CD4-positive, alpha-beta T cell treated with Interleukin-12 subunit alpha and Interleukin-12 subunit beta, for 1 hour (primary cell): Measurements from ENCODE around the gene LCN12.

Experiments used
- DNase-seq: peaks from one replicate; pipeline ENCODE4 v3.0.0-alpha.2; 2020

LCN12 gene

DNA sequence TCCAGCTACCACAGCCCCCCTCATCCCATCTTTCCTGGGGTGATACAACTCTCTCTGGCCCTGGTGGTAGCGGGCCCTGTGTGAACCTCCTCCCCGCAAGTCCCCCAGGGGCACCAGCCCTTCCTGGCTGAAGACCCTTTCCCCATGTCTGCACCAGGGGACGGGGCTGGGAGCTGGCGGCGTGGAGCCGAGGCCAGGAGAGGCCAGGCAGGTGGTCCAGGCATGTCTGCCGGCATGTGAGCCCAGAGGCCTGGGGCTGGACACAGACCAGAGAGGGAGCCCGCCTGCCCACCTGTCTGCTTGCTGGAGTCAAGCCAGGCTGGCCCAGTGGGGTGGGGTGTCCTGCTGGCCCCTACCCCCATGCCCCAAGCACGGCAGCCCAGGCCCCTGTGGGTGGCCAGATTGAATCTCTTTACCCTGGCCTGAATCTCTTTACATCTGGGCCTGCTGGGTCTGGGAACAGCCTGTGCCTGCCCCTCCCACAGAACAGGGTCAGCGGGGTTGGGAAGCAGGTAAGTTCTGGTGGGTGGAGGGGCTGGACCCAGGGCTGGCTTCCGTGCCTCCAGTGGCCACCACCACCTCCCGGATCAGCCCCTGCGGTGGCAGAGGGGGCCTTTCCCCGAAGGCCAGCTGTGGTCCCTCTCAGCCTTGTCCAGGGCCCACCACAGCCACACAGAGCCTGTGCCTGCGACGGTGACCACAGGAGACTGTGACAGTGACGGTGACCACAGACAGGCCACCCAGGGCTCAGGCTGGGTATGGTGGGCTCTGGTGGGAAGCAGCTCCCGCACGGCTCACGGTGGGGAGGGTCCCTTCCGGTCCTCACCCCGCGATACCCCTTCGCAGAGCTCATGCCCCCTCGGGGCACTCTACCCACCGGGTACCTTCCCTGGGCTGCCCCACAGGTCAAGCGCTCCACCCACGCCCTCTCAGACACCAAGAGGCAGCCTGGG, 7.1 kb downstream of the LCN12 start:
- DNase-seq: no peak

DNA sequence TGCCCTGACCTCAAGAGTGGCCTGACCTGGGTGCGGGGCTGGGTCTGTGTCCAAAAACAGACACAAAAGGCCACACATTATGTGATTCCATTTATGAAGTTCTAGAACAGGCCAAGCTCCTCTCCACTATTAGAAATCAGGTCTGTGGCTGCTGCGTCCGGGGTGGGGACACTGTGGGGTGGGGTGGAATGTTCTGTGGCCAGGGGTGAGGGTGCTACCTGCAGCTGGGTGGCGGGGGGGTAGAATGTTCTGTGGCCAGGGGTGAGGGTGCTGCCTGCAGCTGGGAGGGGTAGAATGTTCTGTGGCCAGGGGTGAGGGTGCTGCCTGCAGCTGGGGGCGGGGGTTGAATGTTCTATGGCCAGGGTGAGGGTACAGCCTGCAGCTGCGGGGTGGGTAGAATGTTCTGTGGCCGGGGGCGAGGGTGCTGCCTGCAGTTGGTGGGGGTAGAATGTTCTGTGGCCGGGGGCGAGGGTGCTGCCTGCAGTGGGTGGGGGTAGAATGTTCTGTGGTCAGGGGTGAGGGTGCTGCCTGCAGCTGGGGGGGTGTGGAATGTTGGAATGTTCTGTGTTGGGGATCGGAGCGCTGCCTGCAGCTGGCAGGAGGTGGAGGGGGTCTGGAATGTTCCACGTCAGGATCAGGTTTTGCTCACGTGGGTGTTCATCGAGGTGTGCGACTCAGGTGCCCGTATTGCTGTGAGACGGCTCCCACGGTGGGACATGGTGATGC, 8.3 kb downstream of the LCN12 start:
- peak; percentile 53 for DNase-seq

DNA sequence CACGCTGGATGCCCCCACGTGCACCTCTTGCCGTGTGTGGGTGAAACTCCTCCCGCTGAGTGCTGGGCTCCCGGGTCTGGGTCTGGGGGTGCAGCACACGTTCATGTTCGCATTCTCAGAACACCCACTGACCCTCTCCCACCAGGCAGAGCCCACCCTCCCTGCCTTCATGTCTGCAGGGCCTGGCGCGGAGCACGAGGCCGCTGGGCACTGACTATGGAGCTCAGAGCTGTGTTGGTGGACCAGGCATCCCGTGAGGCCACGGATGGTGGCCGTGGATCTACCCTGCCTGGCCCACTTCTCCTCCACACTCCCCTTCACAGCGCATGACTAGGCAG, 8.8 kb downstream of the LCN12 start:
- DNase-seq: no peak

DNA sequence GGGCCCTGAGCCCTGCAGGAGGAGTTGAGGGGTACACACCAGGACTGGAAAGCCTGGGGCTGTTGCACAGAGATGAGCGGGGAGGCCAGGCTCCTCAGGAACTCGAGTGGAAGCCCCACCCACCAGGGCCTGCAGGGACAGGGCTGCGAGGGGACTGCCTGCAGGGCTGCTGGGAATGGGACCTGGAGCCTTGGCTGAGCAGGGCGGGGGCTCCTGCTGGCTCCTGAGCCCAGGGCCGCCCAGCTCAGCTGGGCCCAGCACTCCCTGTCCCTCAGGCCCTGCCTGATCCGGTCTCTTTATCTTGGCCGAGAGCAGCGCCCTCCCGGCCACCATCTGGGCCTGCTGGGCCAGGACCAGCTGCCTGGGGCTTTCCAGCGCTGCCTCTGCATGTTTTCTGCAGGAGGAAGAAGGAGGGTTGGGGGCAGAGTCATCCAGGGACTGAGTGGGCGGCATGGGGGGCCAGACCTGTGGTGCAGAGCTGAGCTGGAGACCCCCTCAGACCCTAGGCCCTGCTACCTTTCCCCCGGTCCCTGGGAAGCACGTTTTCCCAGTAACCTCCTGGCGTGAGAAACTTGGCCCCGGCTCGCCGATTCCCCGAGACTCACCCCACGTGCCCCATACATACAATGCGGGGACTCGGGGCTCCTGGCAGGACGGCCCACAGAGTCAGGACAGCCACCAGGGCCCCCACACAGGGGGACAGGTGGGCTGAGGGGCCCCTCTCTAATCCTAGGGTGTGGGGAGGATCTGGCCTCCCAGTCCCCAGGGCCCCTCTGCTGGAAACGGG, 9.4 kb downstream of the LCN12 start:
- no peak for DNase-seq

DNA sequence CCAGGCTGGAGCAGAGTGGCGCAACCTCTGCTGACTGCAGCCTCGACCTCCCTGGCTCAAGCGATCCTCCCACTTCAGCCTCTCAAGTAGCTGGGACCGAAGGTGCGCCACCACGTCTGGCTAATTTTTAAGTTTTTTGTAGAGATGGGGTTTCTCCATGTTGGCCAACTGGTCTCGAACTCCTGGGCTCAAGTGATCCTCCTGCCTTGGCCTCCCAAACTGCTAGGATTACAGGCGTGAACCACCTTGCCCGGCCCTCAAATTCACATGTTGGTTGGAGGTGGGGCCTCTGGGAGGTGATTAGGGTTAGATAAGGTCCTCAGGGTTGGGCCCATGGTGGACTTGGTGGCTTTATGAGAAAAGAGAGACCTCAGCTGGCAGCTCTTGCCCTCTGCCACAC, 10.1 kb downstream of the LCN12 start:
- no peak for DNase-seq

DNA sequence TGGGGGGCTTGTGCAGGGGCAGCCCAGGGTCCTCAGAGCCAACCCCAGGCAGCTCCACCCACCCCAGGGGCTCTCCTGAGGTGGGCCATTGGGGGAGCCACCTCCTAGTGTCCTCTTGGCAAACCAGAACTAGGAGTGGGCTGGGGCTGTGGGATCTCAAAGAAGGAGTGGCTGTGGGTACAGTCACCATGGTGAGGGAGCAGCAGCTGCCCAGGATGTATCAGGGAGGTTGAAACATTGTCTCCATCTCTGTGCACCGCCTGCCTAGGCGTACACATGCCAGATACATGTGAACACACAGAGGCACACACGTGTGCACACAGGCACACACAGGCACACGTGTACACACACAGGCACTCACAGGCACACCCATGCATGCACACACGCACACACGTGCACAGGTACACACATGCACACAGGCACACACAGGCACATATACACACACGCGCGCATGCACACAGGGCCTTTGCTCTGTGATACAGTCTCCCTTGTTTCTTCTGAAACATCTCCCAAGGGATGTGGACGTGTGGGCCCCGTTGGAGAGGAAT, 10.7 kb downstream of the LCN12 start:
- DNase-seq: no peak

DNA sequence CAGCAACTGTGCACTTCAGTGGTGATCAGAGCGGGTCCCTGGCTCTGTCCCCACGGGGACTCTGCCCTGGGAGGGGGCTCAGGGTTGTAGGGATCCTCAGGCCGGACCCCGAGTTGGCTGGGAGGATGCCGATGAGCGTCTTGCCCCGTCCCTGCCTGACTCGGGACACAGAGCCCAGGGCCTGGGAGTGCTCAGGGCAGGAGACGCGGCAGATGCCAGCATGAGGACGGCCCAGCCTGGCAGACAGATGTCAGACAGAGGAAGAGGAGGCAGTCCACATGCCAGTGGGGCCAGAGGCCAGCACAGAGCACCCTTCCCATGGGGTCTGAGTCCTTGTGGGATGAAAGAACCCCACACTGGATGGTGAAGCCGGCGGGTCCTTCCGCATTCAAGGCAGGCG, 11.3 kb downstream of the LCN12 start:
- no peak for DNase-seq

DNA sequence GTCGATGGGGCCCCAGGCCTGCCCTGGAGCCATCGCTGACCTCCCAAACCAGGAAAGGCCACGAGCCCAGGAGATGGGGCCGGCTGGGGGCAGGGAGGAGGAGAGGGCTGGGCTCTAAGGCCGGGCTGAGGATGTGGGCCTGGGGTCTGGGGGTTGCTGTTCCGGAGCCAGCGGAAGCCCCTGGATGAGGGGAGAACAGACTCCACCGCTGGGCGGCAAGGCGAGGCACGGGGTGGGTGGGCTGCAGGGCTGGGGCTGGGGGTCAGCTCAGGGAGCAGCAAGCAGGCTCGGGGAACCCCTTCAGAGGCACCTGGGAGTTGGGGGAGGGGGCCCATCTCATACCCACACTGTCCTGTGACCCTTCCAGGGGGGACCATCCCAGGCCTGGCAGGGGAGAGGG, 11.7 kb downstream of the LCN12 start:
- DNase-seq: no peak

DNA sequence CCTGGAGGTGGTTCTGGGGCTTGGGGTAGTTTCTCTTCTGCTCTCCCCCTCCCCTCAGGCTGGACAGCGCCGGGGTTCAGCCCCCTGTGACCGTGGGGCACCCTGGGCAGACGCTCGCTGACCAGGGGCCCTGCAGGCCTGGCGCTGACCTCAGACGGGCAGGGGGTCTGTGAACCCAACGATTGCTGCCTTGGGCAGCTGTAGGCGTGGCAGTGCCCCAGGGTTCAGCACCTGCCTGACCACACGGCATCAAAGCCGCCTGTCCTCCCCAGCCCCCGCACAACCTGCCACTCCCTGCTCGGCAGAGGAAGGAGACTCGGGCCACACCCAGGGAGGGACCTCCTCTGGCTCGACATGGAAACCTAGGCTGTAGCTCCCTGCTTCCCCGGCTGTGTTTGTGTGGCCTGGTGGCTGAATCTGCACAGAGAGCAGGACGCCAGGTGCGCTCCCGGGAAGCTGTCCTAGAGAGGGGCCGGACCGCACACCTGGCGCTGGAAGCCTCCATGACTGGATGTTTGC, 12.2 kb downstream of the LCN12 start:
- no peak for DNase-seq

DNA sequence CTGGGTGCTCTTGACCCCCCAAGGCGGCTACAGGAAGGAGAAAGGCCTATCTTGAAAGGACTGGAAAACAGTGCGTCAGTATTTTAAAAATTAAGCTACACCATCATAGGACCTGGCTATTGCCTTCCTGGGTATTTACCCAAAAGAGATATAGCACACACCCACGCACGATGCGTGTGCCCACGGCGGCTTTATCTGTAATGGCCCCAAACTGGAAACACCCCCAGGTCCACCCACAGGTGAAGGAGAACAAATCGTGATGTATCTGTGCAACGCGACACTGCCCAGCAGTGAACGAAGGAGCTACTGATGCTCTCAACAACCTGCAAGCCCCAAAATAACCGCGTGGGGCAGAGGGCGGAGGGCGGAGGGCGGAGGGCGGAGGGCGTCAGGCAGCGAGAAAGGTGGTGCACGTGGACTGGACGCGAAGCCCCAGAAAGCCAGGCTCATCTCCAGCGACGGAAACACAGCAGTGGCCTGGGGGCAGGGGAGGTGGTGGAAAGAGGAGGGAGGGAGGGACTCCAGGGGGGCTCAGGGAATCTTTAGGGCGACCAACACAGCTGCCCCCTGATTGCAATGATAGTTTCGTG, 12.9 kb downstream of the LCN12 start:
- DNase-seq: no peak

DNA sequence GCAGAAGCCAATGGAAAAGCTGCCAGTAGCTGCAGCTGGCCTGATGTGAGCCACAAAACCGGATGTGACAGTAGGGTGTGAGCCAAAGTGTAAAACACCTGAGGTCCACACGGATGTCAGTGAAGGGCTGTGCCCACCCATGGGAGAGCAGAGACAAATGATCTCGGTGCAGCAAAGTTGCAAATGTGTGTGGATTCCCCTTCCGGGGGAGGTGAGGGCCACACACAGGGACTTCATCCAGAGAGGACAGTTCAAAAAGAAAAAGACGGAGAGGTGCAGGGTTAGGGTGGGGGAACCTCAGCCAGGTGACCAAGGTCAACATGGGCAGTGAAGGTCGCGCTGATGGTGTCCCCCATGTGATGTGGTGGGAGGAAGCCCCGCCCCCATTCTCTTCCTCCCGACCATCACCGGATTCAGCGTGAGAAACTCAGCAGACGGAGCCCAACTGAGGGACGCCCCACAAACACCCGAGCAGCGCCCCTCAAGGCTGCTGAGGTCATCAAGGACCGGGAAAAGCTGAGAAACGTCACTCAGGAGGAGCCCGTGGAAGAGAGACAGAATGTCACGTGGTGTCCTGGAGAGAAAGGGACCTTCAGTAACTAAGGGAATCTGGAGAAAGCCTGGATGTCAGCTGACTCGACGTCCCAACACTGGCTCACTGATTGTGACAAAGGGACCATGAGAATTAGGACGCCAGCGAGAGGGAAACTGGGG, 13.9 kb downstream of the LCN12 start:
- peak; percentile 72 for DNase-seq

DNA sequence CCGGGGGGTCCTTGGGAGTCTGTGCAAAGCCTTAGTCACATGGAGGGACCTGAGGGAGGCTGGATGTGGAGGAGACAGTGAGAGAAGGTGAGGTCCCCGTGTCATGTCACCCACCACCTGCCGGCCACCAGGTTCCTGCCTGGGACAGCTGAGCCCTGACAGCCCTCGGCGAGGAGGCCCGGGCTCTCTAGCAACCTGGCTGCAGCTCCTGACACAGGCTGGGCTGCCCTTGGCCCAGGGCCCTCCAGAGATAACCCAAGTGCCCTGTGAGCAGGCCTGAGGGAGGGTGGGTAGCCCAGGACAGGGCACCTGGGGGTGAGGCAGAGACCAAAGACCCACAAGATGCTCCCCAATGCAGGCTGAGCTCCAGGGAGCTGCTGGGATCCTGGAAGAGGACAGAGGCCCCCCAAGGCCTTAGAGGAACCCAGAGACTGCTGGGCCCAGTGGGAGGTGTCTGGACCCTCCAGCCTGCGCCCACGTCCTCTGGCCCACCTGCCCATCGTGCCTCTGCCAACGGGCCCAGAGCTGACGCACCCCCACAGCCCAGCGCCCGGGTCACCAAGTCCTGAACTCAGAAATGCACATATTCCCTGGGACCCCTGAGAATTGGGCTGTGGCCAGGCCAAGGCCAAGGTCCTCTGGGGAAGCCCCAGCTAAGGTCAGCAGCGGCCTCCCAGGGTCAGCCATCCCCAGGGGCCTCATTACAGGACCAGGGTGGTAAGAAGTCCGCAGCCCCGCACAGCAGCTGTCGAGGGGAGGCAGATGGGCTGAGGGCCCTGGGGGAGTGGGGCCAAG, 16.5 kb downstream of the LCN12 start:
- no peak for DNase-seq

DNA sequence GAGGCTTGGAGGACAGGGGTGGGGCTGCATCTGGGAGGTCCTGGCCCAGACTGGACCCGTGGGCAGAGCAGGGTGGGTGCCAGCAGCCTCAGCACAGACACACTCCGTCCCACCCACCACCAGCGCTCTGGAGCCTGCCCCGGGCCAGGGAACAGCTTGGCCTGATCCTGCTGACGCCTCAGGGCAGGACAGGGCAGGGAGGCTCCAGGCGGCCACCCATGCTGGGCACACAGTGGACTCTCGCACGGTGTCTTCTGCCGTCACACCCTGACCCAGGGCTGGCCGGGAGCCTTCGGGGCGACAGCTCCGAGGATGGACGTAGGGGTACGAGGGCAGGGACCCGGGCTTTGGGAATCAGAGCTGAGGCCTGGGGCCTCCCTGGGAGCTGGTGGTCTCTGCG, 17.1 kb downstream of the LCN12 start:
- no peak for DNase-seq

DNA sequence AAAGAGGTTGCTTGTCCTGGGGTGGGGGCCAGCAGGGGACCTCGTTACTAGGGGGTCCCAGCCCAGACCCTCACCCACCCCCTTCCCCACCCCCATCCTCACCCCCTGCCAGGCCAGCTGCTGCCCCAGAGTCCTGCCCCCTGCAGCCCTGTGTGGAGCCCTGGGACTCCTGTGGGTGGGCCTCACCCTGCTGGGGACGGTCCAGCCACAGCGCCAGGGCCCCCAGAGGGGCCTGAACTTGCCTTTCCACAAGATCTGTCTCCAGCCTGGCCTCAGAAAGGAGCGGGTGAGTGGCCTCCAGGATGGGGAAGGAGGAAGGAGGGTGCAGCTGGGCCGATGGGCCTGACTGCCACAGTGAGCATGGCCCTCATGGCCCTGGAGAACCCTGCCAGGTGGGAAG, 17.7 kb downstream of the LCN12 start:
- DNase-seq: no peak

DNA sequence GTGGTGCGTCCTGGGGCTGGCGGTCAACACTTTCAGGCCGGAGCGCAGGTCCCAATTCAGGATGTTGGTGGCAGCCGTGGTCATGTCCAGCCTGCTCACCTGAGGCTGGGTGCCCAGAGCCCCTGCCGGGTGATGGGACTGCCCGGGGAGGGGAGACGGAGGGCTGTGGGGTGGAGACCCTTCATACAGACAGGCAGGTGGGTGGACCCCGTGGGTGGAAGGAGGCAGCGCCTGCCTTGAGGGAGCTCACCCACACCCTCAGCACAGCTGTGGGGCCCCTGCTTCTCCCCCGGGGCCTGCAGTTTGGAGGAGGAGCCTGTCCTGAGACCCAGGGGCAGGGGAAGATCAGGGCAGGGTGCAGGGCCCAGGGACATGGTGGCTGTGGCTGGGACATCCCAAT, 18.3 kb downstream of the LCN12 start:
- DNase-seq: no peak

DNA sequence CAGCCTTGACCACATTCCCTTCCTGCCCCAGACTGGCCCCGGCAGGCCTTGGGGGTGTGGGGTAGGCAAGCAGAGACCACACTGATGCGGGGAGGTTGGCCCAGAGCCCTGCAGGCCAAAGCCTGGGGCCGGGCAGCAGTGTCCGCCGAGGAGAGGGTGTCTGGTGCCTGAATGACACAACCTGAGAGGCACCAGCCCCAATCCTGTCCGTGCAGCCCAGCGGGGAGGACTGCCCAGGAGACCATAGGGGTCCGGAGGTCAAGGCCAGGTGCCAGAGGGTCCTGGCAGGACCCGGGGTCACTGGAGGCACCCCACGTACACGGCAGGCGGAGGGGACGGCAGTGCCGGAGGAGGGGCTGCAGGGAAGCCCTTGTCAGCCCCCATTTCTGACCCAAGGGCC, 19.7 kb downstream of the LCN12 start:
- no peak for DNase-seq

DNA sequence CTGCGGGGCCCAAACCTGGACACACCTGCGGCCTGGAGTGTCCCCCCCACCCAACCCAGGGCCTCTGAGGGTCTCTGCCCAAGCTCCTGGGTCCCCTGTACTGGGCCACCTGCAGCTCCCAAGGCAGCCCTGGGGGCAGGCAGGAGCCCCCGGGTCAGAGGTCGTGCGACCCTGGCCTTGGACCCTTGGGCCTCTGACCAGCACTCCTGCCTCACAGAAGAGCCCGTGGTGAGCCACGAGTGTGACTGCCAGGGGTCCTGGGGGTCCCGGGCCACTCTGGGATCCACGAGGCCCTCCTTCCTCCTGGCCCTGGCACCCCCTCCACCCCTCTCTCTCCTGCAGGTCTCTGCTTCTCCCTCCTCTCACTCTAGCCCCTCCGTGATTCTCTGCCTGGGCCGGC, 20.3 kb downstream of the LCN12 start:
- no peak for DNase-seq

DNA sequence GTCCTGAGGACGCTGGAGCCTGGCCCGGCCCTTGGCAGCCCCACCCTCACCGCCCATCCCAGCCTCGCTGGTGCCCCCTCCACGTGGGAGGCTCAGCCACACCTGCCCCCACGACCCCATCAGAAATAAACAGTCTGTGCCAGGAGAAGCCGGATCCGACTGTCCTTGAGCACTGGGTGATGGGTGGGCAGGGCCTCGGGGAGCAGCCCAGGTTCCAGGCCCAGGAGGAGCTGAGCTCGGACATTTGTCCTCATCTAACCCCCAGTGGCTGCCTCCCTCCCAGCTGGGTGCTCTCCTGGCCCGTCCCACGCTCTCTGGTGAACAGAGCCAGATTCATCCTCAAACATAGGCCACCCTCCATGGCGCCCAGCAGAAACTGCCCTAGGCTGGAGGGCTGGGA, 20.7 kb downstream of the LCN12 start:
- DNase-seq: no peak

DNA sequence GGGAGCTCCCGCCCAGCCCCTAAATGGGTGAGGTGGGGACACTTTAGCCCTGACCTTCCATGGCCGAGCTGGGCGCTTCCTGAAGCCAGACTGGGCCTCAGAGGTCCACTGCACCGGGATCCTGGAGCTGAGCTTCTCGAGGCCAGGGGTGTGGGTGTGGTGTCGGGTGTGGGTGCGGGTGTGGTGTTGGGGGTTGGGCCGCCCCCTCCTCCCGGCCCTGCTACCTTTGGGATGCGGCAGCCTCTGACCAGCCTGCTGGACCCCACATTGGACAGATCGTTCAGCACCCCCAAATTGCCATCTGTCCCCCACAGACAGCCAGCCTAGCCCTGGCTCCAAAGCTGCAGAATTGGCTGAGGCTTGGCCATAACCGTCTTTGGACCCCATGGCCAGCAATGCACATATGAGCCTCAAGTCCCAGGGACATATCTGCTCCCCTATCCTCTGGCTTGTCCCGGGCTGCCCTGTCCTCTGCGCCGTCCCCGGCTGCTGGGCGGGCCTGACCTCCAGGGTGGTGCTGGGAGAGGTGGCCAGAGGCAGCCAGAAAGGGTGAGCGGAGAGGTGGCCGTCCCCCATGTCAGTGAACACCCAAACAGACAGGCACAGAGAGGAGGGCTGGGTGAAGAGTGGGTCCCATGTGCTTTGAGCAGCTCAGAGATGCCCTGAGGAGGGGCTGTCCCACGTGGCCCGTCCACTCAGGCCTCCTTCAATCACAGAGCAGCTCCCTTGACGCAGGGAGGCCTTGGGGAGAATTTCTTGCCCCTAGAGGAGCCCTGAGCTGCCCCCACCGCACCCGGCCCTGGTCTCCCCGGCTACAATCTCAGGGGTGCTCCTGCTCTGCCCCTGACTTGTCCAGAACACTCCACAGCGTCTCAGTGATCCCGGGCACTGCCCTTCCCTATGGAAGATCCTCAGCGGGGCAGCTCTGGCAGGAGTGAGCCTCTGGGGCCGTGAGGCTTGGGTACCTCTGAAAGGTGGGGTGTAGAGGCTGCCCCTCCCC, 21.8 kb downstream of the LCN12 start:
- DNase-seq: no peak
